Thyroid gland (tissue), 4 donors: ENCODE data around the gene MRPL54. TPM values are rescaled to one million over a fixed set of nuclear protein-coding genes. Genes with fewer than 3 reads are reported as not detected.

Source experiments
- DNase-seq, 2 donors: peaks; one replicate each; pipeline ENCODE4 v3.0.0-alpha.2; 2019
- H3K27ac ChIP-seq, 3 donors: fragments of 200-600 bp; sonication (generic); 1 replicate in 2 of 3; 2 replicates in 1 of 3; pipeline ENCODE4 v1.5.1; 2016 to 2019; ENCODE audit warnings: mild to moderate bottlenecking in 1 of 3, moderate library complexity in 1 of 3
- H3K27me3 ChIP-seq: fragments of 200-600 bp; sonication (generic); one replicate; pipeline ENCODE4 v1.5.1; 2019
- H3K36me3 ChIP-seq, 2 donors: fragments of 200-600 bp; sonication (generic); one replicate each; pipeline ENCODE4 v1.5.1; 2016 to 2019
- H3K4me1 ChIP-seq, 2 donors: fragments of 200-600 bp; sonication (generic); one replicate each; pipeline ENCODE4 v1.5.1; 2017 to 2019
- H3K4me3 ChIP-seq, 3 donors: fragments of 200-600 bp; sonication (generic); replicated peaks in 1 of 3; 1 replicate in 2 of 3; 2 replicates in 1 of 3; pipeline ENCODE4 v1.5.1; 2016; ENCODE audit warnings: mild to moderate bottlenecking in 1 of 3
- H3K9me3 ChIP-seq: fragments of 200-600 bp; sonication (generic); one replicate; pipeline ENCODE4 v1.5.1; 2017
- CTCF ChIP-seq, 6 experiments: fragments of 200-600 bp in 3 of 6; fragments of 450-650 bp in 3 of 6; sonication (generic) in 3 of 6; IDR thresholded peaks; one replicate each; pipeline ENCODE4 v1.5.1; 2016 to 2019; ENCODE audit warnings: antibody characterized with exemption in 6 of 6, mild to moderate bottlenecking in 2 of 6, inconsistent platforms in 1 of 6, moderate library complexity in 1 of 6
- POLR2A ChIP-seq, 2 donors: fragments of 450-650 bp; IDR thresholded peaks; one replicate each; pipeline ENCODE4 v1.6.1; 2017; ENCODE audit warnings: antibody characterized with exemption in 2 of 2, mild to moderate bottlenecking in 2 of 2, moderate library complexity in 1 of 2
- WGBS, 2 donors: methylation state at CpG; one replicate each; pipeline ENCODE4 v1.1.5; 2017; 5-methylcytosine and 5-hydroxymethylcytosine counted together
- intact Hi-C: fragments of 100-400 bp; cut with DNase I; formaldehyde crosslinking; loops from one replicate; pipeline ENCODE4 v1.15.1; 2023
- total RNA-seq, 4 donors: library from RNA; depleted of rRNA; stranded (reverse); fragments of >200 nt; gene quantifications; one replicate each; pipeline ENCODE4 v1.2.3, GENCODE V29; 2016

The MRPL54 gene
- total RNA-seq, 4 donors from 2014 or later: 84.0 to 131 (median 102) TPM

DNA sequence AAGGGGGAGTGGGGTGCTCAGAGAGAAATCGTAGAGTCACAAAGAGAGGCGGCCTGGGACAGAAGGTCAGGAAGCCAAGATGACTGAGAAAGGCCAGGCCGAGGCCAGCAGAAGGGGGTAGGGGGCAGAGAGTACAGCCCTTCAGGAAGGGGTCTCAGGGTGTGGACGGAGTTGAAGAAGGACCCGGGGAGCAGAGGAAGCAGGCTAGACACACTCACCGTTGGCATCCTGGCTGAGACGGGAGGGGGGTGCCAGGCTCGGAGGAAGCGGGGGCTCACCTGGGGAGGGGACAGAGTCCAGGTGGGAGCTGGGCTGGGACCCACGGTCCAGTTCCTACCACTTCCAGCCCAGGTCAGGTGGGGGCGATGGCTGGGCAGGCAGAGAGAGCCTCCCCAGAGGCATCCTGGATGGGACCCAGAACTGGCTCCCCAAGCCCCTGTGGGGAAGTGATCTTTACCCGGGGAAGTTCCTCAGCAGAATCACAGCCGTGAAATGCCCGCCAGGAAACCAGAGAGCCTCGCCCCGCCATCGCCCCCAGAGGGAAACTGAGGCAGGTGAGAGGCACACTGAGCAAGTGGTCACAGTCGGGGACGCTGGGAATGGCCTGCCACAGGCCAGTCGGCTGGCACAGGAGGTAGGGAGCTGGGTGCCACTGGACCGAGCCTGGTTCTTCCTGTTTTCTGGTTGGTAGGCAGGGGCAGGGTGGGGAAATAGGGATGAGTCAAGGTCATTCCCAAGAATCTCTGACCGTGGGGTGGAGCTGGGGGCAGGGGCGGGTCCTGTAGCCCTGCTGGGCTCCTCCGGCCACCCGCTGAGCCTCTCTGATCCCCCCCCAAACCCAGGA, 22.3 kb downstream of the MRPL54 start:
- intact Hi-C loops: no loop called here
- TF ChIP-seq POLR2A (IDR thresholded peaks at IDR 0.05): no peak
- no peak for TF ChIP-seq CTCF (IDR thresholded peaks at IDR 0.05)
- no peaks in the 10 kb centered on the region for H3K36me3 ChIP-seq
- no peaks in the 10 kb centered on the region for H3K27me3 ChIP-seq
- H3K4me1 ChIP-seq: peaks cover 0 to 6% of the 10 kb centered on the region in 2 donors
- no peak for DNase-seq
- H3K9me3 ChIP-seq: no peaks in the 10 kb centered on the region
- 18 to 28% methylated on average over 20 to 25 of the region's 25 CpGs for WGBS, 2 donors
- no peak overlapping the region for H3K4me3 ChIP-seq
- no peak overlapping the region for H3K27ac ChIP-seq

GRCh38 chr19:3785451-3785937, 23.0 kb downstream of the MRPL54 start:
- Histone ChIP-seq H3K4me1 (peaks cover 0 to 6% of the 10 kb centered on the region in 2 donors), H3K9me3 (no peaks in the 10 kb centered on the region), H3K27me3 (no peaks in the 10 kb centered on the region), H3K4me3 (peak overlapping the region in 1 of 3 donors; percentile 14), H3K36me3 (no peaks in the 10 kb centered on the region), H3K27ac (no peak overlapping the region)
- intact Hi-C loops: no loop called here
- DNase-seq: no peak
- no peak for TF ChIP-seq CTCF (IDR thresholded peaks at IDR 0.05)
- TF ChIP-seq POLR2A (IDR thresholded peaks at IDR 0.05): no peak
- 0 to 2% methylated on average over 8 to 21 of the region's 47 CpGs for WGBS, 2 donors

GRCh38 chr19:3785938-3786824, 23.7 kb downstream of the MRPL54 start, which contains the start of gene MATK:
MATK (minus strand) TSS chr19:3786381; CDS start chr19:3785135, 1,246 bp downstream.
- TF ChIP-seq POLR2A (IDR thresholded peaks at IDR 0.05) (no peak), CTCF (IDR thresholded peaks at IDR 0.05) (no peak)
- no peaks in the 10 kb centered on the region for H3K9me3 ChIP-seq
- whole genome bisulfite sequencing, 2 donors: 9 to 40% methylated on average over 6 to 29 of the region's 101 CpGs
- no peak within 1 kb of the TSS for H3K27ac ChIP-seq
- no peaks in the 10 kb centered on the region for H3K36me3 ChIP-seq
- H3K4me1 ChIP-seq: peaks cover 0 to 6% of the 10 kb centered on the region in 2 donors
- DNase-seq: no peak
- H3K27me3 ChIP-seq: no peaks in the 10 kb centered on the region
- intact Hi-C loops: no loop called here
- H3K4me3 ChIP-seq: peak within 1 kb of the TSS in 1 of 3 donors; percentile 14

DNA sequence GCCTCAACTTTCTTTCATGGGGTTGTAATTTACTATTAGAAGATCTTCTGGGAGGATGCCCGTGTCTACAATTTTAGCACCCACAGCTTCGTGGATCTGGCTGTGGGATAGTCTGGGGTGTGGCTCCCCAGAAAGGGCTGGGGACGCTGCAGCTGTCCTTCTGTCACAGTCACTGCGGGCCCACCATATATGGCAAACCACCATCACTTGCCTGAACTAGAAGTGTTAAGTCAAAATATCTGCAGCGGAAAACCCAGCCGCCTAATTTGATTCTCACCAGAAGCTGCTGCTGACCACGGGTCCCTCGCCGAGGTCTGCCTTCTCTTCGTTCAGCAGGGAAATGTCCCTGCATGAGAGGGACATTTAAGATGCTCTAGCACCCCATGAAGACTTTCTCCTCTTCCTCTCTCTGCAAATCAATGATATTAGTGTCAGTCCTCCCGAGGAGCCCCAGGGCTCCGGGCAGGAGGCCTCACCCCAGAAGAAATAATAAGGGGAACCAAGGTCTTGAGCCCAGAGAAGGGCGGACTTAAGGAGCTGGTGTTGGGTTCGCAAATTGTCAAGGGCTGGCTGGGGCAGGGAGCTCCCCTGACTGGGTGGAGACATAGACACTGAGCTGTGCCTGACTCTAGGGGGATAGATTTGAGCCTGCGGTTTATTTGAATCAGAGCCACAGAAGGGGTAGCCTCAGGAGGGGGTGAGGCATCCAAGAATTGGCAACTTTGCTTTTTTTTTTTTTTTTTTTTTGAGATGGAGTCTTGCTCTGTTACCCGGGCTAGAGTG, 26.7 kb downstream of the MRPL54 start:
- whole genome bisulfite sequencing, 2 donors: 50 to 59% methylated on average over 16 of the region's 16 CpGs

More for the DNA sequence above, 26.7 kb downstream of the MRPL54 start:
- no peak overlapping the region for H3K4me3 ChIP-seq
- H3K27me3 ChIP-seq: no peaks in the 10 kb centered on the region
- H3K36me3 ChIP-seq: no peaks in the 10 kb centered on the region
- H3K27ac ChIP-seq: no peak overlapping the region
- no peaks in the 10 kb centered on the region for H3K9me3 ChIP-seq
- TF ChIP-seq POLR2A (IDR thresholded peaks at IDR 0.05): no peak
- no peak for TF ChIP-seq CTCF (IDR thresholded peaks at IDR 0.05)
- intact Hi-C loops: no loop called here
- peaks cover 0 to 6% of the 10 kb centered on the region in 2 donors for H3K4me1 ChIP-seq
- no peak for DNase-seq
